Epithelial cell of proximal tubule (primary cell): ENCODE measurements around the gene GID8. TPM values are rescaled to one million over a fixed set of nuclear protein-coding genes. Genes with fewer than 3 reads are reported as not detected.

Source experiments
- DNase-seq: peaks from one replicate; pipeline ENCODE4 v3.0.0-alpha.2; 2011; ENCODE audit warnings: low read depth
- H3K4me3 ChIP-seq: 2 replicates; pipeline ENCODE4 v1.5.1; 2011; ENCODE audit warnings: low read depth, mild to moderate bottlenecking, low read length
- CTCF ChIP-seq: conservative IDR thresholded peaks from 2 replicates; pipeline ENCODE4 v1.5.1; 2012; ENCODE audit warnings: low read depth, mild to moderate bottlenecking, low read length
- total RNA-seq: library from RNA; depleted of rRNA; stranded (reverse); fragments of >200 nt; gene quantifications from 2 replicates; pipeline ENCODE4 v1.2.3, GENCODE V29; 2015

The GID8 gene
- total RNA-seq, 1 donor from 2014 or later: 23.6 TPM

DNA sequence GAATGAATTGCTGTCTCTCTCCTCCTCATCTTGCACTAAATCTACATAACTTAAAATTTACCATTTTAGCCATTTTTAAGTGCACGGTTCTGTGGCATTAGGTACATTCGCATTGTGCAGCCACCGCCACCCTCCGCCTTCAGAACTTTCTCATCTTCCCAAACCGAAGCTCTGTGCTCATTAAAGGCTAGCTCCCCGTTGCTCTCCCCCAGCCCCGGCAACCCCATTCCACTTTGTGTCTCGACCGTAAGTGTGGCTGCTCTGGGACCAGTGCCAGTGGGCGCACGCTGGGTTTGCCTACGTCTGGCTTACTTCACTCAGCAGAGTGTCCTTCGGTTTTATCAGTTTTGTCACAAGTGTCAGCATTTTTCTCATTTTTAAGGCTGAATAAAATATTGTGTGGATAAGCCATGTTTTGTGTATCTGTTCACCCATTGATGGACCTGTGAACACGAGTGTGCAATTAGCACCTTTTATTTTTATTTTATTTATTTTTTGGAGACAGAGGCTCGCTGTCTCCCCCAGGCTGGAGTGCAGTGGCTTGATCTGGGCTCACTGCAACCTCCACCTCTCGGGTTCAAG is 31.3 kb downstream of the GID8 start:
- no peak for DNase-seq
- no peak for TF ChIP-seq CTCF
- H3K4me3 ChIP-seq: no peak overlapping the region

- no peak overlapping the region for H3K4me3 ChIP-seq
- no peak for TF ChIP-seq CTCF
- DNase-seq: no peak
Measured at GRCh38 chr20:62969939-62970306, 32.0 kb downstream of the GID8 start.

- TF ChIP-seq CTCF: no peak
- DNase-seq: no peak
- no peak overlapping the region for H3K4me3 ChIP-seq
Measured at GRCh38 chr20:62970307-62971210, 32.6 kb downstream of the GID8 start.

DNA sequence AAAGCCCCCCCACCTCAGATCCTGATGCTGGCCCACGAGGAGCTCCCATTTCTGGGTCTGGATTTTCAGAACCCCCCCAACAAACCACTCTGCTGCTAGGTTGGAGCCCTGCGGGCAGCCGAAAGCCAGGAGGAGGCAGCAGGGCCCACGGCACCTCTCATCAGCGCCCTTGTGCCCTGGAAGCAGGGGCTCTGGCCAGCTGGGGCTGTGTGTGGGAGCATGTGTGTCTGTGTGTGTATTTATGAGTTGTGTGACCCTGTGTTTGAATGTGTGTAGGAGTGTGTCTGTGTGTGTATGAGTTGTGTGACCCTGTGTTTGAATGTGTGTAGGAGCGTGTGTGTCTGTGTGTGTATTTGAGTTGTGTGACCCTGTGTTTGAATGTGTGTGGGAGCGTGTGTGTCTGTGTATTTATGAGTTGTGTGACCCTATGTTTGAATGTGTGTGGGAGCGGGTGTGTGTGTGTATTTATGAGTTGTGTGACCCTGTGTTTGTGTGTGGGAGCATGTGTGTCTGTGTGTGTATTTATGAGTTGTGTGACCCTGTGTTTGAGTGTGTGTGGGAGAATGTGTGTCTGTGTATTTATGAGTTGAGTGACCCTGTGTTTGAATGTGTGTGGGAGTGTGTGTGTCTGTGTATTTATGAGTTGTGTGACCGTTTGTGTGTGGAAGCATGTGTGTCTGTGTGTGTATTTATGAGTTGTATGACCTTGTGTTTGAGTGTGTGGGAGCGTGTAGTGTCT is 33.4 kb downstream of the GID8 start:
- DNase-seq: no peak
- H3K4me3 ChIP-seq: no peak overlapping the region
- no peak for TF ChIP-seq CTCF

DNA sequence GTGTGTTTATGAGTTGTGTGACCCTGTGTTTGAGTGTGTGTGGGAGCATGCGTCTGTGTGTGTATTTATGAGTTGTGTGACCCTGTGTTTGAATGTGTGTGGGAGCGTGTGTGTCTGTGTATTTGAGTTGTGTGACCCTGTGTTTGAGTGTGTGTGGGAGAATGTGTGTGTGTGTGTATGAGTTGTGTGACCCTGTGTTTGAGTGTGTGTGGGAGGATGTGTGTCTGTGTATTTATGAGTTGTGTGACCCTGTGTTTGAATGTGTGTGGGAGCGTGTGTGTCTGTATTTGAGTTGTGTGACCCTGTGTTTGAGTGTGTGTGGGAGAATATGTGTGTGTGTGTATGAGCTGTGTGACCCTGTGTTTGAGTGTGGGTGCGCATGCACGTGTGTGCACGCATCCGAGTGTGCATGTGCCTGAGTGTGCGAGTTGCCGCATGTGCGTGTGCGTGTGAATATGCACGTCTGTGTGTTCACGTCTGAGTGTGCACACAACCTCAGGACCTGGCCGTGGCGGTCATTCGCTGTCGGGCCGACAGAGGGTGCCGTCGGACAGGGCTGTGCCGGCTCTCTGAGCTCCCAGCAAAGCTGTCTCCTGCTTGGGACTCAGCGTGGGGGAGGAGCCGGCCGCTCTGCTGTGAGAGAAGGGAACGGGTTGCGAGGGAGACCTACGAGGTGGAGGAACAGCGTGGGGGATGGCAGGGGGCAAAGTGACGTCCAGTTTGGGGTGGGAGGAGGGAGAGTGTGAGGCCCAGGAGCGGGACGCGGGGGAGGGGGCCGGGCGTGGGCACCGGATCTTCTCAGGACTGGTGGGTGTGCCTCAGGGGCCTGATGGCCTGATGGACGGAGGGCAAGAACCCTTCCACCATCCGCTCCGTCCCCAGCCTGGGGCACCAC is 34.2 kb downstream of the GID8 start:
- peak; percentile 1 for DNase-seq
- peak; percentile 71 for TF ChIP-seq CTCF
- H3K4me3 ChIP-seq: no peak overlapping the region
